ENCODE results near the gene HTR3E. TPM values are rescaled to one million over a fixed set of nuclear protein-coding genes. Genes with fewer than 3 reads are reported as not detected.
"Not testable (repeated sequence)": the region's sequence is repeated elsewhere in the genome, so short reads cannot be mapped to it uniquely, and the experiment has no call there.

The HTR3E gene
- not detected in 2 replicates for total RNA-seq (2014; rRNA removed; shearing (Covaris generic))
- not detected in 2 replicates for polyA plus RNA-seq (2015; cell fraction: cytosol; rRNA removed)
- not detected in 2 replicates for polyA plus RNA-seq (2015; cell fraction: nucleus; rRNA removed)

GRCh38 chr3:184096811-184097383 lies at the start of gene HTR3E:
HTR3E (plus strand) TSS chr3:184097064; CDS start chr3:184097530, 466 bp downstream.
- in situ Hi-C loops (cut with HindIII; ENCODE audit: low pct_unique_long_range_greater_than_20kb, low sequenced_read_pairs): no loop called here
- DNase-seq (ENCODE audit: low read depth, low spot score): no peak

GRCh38 chr3:184050217-184050847 lies 46.5 kb upstream of the HTR3E start:
- in situ Hi-C loops (cut with HindIII; ENCODE audit: low pct_unique_long_range_greater_than_20kb, low sequenced_read_pairs): no loop called here
- no peak for DNase-seq (ENCODE audit: low read depth, low spot score)

- no peak for DNase-seq (ENCODE audit: low read depth, low spot score)
- in situ Hi-C loops (cut with HindIII; ENCODE audit: low pct_unique_long_range_greater_than_20kb, low sequenced_read_pairs): no loop called here
Measured at GRCh38 chr3:184052767-184053166, 44.1 kb upstream of the HTR3E start, which contains the start of gene HTR3C. HTR3C (plus strand) TSS chr3:184053047; CDS start chr3:184053081, 34 bp downstream.

GRCh38 chr3:184058029-184058428 lies 38.8 kb upstream of the HTR3E start:
- in situ Hi-C loops (cut with HindIII; ENCODE audit: low pct_unique_long_range_greater_than_20kb, low sequenced_read_pairs): no loop called here
- no peak for DNase-seq (ENCODE audit: low read depth, low spot score)

GRCh38 chr3:184059424-184059823 lies 37.4 kb upstream of the HTR3E start:
- no peak for DNase-seq (ENCODE audit: low read depth, low spot score)
- in situ Hi-C loops (cut with HindIII; ENCODE audit: low pct_unique_long_range_greater_than_20kb, low sequenced_read_pairs): no loop called here

GRCh38 chr3:184062637-184063036 lies 34.2 kb upstream of the HTR3E start:
- in situ Hi-C loops (cut with HindIII; ENCODE audit: low pct_unique_long_range_greater_than_20kb, low sequenced_read_pairs): no loop called here
- no peak for DNase-seq (ENCODE audit: low read depth, low spot score)

- DNase-seq (ENCODE audit: low read depth, low spot score): no peak
- in situ Hi-C loops (cut with HindIII; ENCODE audit: low pct_unique_long_range_greater_than_20kb, low sequenced_read_pairs): no loop called here
Measured at GRCh38 chr3:184066211-184066610, 30.7 kb upstream of the HTR3E start.

- in situ Hi-C loops (cut with HindIII; ENCODE audit: low pct_unique_long_range_greater_than_20kb, low sequenced_read_pairs): no loop called here
- DNase-seq (ENCODE audit: low read depth, low spot score): no peak
Measured at GRCh38 chr3:184067573-184068055, 29.2 kb upstream of the HTR3E start.

GRCh38 chr3:184068344-184068743 lies 28.5 kb upstream of the HTR3E start:
- no peak for DNase-seq (ENCODE audit: low read depth, low spot score)
- in situ Hi-C loops (cut with HindIII; ENCODE audit: low pct_unique_long_range_greater_than_20kb, low sequenced_read_pairs): no loop called here

- DNase-seq (ENCODE audit: low read depth, low spot score); in situ Hi-C loops (cut with HindIII; ENCODE audit: low pct_unique_long_range_greater_than_20kb, low sequenced_read_pairs): not testable (repeated sequence)
Measured at GRCh38 chr3:184071142-184071541, 25.7 kb upstream of the HTR3E start.

- in situ Hi-C loops (cut with HindIII; ENCODE audit: low pct_unique_long_range_greater_than_20kb, low sequenced_read_pairs): no loop called here
- no peak for DNase-seq (ENCODE audit: low read depth, low spot score)
Measured at GRCh38 chr3:184073621-184074020, 23.2 kb upstream of the HTR3E start.

- in situ Hi-C loops (cut with HindIII; ENCODE audit: low pct_unique_long_range_greater_than_20kb, low sequenced_read_pairs): no loop called here
- DNase-seq (ENCODE audit: low read depth, low spot score): no peak
Measured at GRCh38 chr3:184075901-184076300, 21.0 kb upstream of the HTR3E start.

GRCh38 chr3:184077881-184078280 lies 19.0 kb upstream of the HTR3E start:
- in situ Hi-C loops (cut with HindIII; ENCODE audit: low pct_unique_long_range_greater_than_20kb, low sequenced_read_pairs): no loop called here
- no peak for DNase-seq (ENCODE audit: low read depth, low spot score)

GRCh38 chr3:184078851-184079250 lies 18.0 kb upstream of the HTR3E start:
- in situ Hi-C loops (cut with HindIII; ENCODE audit: low pct_unique_long_range_greater_than_20kb, low sequenced_read_pairs): no loop called here
- DNase-seq (ENCODE audit: low read depth, low spot score): no peak

- no peak for DNase-seq (ENCODE audit: low read depth, low spot score)
- in situ Hi-C loops (cut with HindIII; ENCODE audit: low pct_unique_long_range_greater_than_20kb, low sequenced_read_pairs): no loop called here
Measured at GRCh38 chr3:184081116-184081830, 15.6 kb upstream of the HTR3E start.

- DNase-seq (ENCODE audit: low read depth, low spot score): no peak
- in situ Hi-C loops (cut with HindIII; ENCODE audit: low pct_unique_long_range_greater_than_20kb, low sequenced_read_pairs): no loop called here
Measured at GRCh38 chr3:184082034-184082433, 14.8 kb upstream of the HTR3E start.

GRCh38 chr3:184082465-184082864 lies 14.4 kb upstream of the HTR3E start:
- DNase-seq (ENCODE audit: low read depth, low spot score): no peak
- in situ Hi-C loops (cut with HindIII; ENCODE audit: low pct_unique_long_range_greater_than_20kb, low sequenced_read_pairs): no loop called here

GRCh38 chr3:184085389-184085852 lies 11.4 kb upstream of the HTR3E start:
- DNase-seq (ENCODE audit: low read depth, low spot score): no peak
- in situ Hi-C loops (cut with HindIII; ENCODE audit: low pct_unique_long_range_greater_than_20kb, low sequenced_read_pairs): no loop called here

Measured in SK-MEL-5 (cell line).